Measurements from ENCODE around the gene VAPB.
A peak's percentile ranks its signal among the peaks of the same experiment; 100 is the strongest.

Gene VAPB

GRCh38 chr20:58441723-58442122 lies 52.7 kb downstream of the VAPB start:
- no peak for TF ChIP-seq Cebpa-rat (IDR thresholded peaks at IDR 0.05)
- no peak overlapping the region for H3K4me3 ChIP-seq
- H3K4me1 ChIP-seq = peaks cover 43% of the 10 kb centered on the region
- H3K4me2 ChIP-seq = no peak overlapping the region
- no peak overlapping the region for H3K27ac ChIP-seq
- no peak overlapping the region for H3K9ac ChIP-seq
- no peaks in the 10 kb centered on the region for H3K9me3 ChIP-seq
- H4K20me1 ChIP-seq = peaks cover 93% of the 10 kb centered on the region
- H3K36me3 ChIP-seq = peaks cover 86% of the 10 kb centered on the region
- no peaks in the 10 kb centered on the region for H3K27me3 ChIP-seq

- Histone ChIP-seq H4K20me1 (peaks cover 80% of the 10 kb centered on the region), H3K4me1 (peaks cover 58% of the 10 kb centered on the region), H3K9ac (no peak overlapping the region; the same call in 1 of the 2 replicates), H3K27me3 (no peaks in the 10 kb centered on the region), H3K4me3 (no peak overlapping the region), H3K36me3 (peaks cover 78% of the 10 kb centered on the region), H3K27ac (peak overlapping the region; percentile 47), H3K9me3 (no peaks in the 10 kb centered on the region), H3K4me2 (peak overlapping the region; percentile 78)
- no peak for TF ChIP-seq Cebpa-rat (IDR thresholded peaks at IDR 0.05)
Observed at GRCh38 chr20:58444746-58445255, 55.8 kb downstream of the VAPB start.

GRCh38 chr20:58446264-58446959 lies 57.4 kb downstream of the VAPB start:
- Histone ChIP-seq H3K27ac (0 out of 2 replicates have a peak overlapping the region, but pooled peaks have one; percentile 15), H3K4me3 (no peak overlapping the region), H4K20me1 (peaks cover 67% of the 10 kb centered on the region), H3K4me2 (no peak overlapping the region), H3K27me3 (no peaks in the 10 kb centered on the region), H3K4me1 (peaks cover 52% of the 10 kb centered on the region), H3K9me3 (no peaks in the 10 kb centered on the region), H3K36me3 (peaks cover 72% of the 10 kb centered on the region), H3K9ac (no peak overlapping the region)
- no peak for TF ChIP-seq Cebpa-rat (IDR thresholded peaks at IDR 0.05)

- no peak for TF ChIP-seq Cebpa-rat (IDR thresholded peaks at IDR 0.05)
- H4K20me1 ChIP-seq = peaks cover 62% of the 10 kb centered on the region
- H3K27ac ChIP-seq = 0 out of 2 replicates have a peak overlapping the region, but pooled peaks have one; percentile 15
- H3K36me3 ChIP-seq = peaks cover 72% of the 10 kb centered on the region
- H3K4me3 ChIP-seq = no peak overlapping the region
- no peaks in the 10 kb centered on the region for H3K9me3 ChIP-seq
- H3K4me2 ChIP-seq = no peak overlapping the region
- H3K9ac ChIP-seq = no peak overlapping the region
- no peaks in the 10 kb centered on the region for H3K27me3 ChIP-seq
- H3K4me1 ChIP-seq = peaks cover 51% of the 10 kb centered on the region
Observed at GRCh38 chr20:58446960-58447265, 57.9 kb downstream of the VAPB start.

- H3K36me3 ChIP-seq = peaks cover 72% of the 10 kb centered on the region
Observed at GRCh38 chr20:58447511-58448391, 58.7 kb downstream of the VAPB start.

GRCh38 chr20:58448958-58449357 lies 59.9 kb downstream of the VAPB start:
- no peak for TF ChIP-seq Cebpa-rat (IDR thresholded peaks at IDR 0.05)
- peaks cover 8% of the 10 kb centered on the region for H3K9me3 ChIP-seq
- H3K36me3 ChIP-seq = peaks cover 63% of the 10 kb centered on the region
- H3K27me3 ChIP-seq = no peaks in the 10 kb centered on the region
- H3K9ac ChIP-seq = no peak overlapping the region
- H4K20me1 ChIP-seq = peaks cover 45% of the 10 kb centered on the region
- H3K4me3 ChIP-seq = no peak overlapping the region
- H3K4me2 ChIP-seq = no peak overlapping the region
- H3K4me1 ChIP-seq = peaks cover 43% of the 10 kb centered on the region
- H3K27ac ChIP-seq = no peak overlapping the region

More at GRCh38 chr20:58447511-58448391, 58.7 kb downstream of the VAPB start:
- no peak overlapping the region for H3K9ac ChIP-seq
- H3K27ac ChIP-seq = no peak overlapping the region
- no peaks in the 10 kb centered on the region; the same call in 1 of the 2 replicates for H3K9me3 ChIP-seq
- TF ChIP-seq Cebpa-rat (IDR thresholded peaks at IDR 0.05) = no peak
- peak overlapping the region; percentile 17; the same call in 1 of the 2 replicates for H3K4me2 ChIP-seq
- no peak overlapping the region for H3K4me3 ChIP-seq
- peaks cover 51% of the 10 kb centered on the region for H3K4me1 ChIP-seq
- H3K27me3 ChIP-seq = no peaks in the 10 kb centered on the region
- peaks cover 53% of the 10 kb centered on the region for H4K20me1 ChIP-seq

GRCh38 chr20:58449681-58450221 lies 60.7 kb downstream of the VAPB start:
- H3K27ac ChIP-seq = no peak overlapping the region
- H3K9ac ChIP-seq = no peak overlapping the region
- peaks cover 37% of the 10 kb centered on the region for H4K20me1 ChIP-seq
- peaks cover 61% of the 10 kb centered on the region for H3K36me3 ChIP-seq
- H3K4me1 ChIP-seq = peaks cover 35% of the 10 kb centered on the region
- no peaks in the 10 kb centered on the region for H3K27me3 ChIP-seq
- H3K4me3 ChIP-seq = no peak overlapping the region
- no peak overlapping the region for H3K4me2 ChIP-seq
- H3K9me3 ChIP-seq = peaks cover 16% of the 10 kb centered on the region
- TF ChIP-seq Cebpa-rat (IDR thresholded peaks at IDR 0.05) = no peak

GRCh38 chr20:58450254-58450653 lies 61.2 kb downstream of the VAPB start:
- Histone ChIP-seq H3K27me3 (no peaks in the 10 kb centered on the region), H3K9ac (no peak overlapping the region), H3K36me3 (peaks cover 61% of the 10 kb centered on the region), H3K4me3 (no peak overlapping the region), H3K9me3 (peaks cover 21% of the 10 kb centered on the region), H3K4me2 (no peak overlapping the region), H4K20me1 (peaks cover 32% of the 10 kb centered on the region), H3K4me1 (peaks cover 30% of the 10 kb centered on the region), H3K27ac (no peak overlapping the region)
- TF ChIP-seq Cebpa-rat (IDR thresholded peaks at IDR 0.05) = no peak

- Histone ChIP-seq H4K20me1 (peaks cover 15% of the 10 kb centered on the region; the same call in 1 of the 2 replicates), H3K36me3 (peaks cover 46% of the 10 kb centered on the region), H3K4me3 (no peak overlapping the region), H3K9me3 (peaks cover 22% of the 10 kb centered on the region), H3K9ac (no peak overlapping the region), H3K4me1 (peaks cover 13% of the 10 kb centered on the region), H3K4me2 (no peak overlapping the region), H3K27me3 (no peaks in the 10 kb centered on the region), H3K27ac (no peak overlapping the region)
- no peak for TF ChIP-seq Cebpa-rat (IDR thresholded peaks at IDR 0.05)
Observed at GRCh38 chr20:58452667-58453255, 63.7 kb downstream of the VAPB start.
